ENCODE results near the gene PYCR2.

- TF ChIP-seq, protein P1, sequence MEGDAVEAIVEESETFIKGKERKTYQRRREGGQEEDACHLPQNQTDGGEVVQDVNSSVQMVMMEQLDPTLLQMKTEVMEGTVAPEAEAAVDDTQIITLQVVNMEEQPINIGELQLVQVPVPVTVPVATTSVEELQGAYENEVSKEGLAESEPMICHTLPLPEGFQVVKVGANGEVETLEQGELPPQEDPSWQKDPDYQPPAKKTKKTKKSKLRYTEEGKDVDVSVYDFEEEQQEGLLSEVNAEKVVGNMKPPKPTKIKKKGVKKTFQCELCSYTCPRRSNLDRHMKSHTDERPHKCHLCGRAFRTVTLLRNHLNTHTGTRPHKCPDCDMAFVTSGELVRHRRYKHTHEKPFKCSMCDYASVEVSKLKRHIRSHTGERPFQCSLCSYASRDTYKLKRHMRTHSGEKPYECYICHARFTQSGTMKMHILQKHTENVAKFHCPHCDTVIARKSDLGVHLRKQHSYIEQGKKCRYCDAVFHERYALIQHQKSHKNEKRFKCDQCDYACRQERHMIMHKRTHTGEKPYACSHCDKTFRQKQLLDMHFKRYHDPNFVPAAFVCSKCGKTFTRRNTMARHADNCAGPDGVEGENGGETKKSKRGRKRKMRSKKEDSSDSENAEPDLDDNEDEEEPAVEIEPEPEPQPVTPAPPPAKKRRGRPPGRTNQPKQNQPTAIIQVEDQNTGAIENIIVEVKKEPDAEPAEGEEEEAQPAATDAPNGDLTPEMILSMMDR (IDR thresholded peaks at IDR 0.05) = no peak
- TF ChIP-seq ZNF302 (CRISPR knock-in tag; IDR thresholded peaks at IDR 0.05) = no peak
- TF ChIP-seq, protein P2, sequence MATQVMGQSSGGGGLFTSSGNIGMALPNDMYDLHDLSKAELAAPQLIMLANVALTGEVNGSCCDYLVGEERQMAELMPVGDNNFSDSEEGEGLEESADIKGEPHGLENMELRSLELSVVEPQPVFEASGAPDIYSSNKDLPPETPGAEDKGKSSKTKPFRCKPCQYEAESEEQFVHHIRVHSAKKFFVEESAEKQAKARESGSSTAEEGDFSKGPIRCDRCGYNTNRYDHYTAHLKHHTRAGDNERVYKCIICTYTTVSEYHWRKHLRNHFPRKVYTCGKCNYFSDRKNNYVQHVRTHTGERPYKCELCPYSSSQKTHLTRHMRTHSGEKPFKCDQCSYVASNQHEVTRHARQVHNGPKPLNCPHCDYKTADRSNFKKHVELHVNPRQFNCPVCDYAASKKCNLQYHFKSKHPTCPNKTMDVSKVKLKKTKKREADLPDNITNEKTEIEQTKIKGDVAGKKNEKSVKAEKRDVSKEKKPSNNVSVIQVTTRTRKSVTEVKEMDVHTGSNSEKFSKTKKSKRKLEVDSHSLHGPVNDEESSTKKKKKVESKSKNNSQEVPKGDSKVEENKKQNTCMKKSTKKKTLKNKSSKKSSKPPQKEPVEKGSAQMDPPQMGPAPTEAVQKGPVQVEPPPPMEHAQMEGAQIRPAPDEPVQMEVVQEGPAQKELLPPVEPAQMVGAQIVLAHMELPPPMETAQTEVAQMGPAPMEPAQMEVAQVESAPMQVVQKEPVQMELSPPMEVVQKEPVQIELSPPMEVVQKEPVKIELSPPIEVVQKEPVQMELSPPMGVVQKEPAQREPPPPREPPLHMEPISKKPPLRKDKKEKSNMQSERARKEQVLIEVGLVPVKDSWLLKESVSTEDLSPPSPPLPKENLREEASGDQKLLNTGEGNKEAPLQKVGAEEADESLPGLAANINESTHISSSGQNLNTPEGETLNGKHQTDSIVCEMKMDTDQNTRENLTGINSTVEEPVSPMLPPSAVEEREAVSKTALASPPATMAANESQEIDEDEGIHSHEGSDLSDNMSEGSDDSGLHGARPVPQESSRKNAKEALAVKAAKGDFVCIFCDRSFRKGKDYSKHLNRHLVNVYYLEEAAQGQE (IDR thresholded peaks at IDR 0.05) = no peak
- no peak for TF ChIP-seq ZSCAN20 (CRISPR knock-in tag; IDR thresholded peaks at IDR 0.05)
- TF ChIP-seq, protein P3, sequence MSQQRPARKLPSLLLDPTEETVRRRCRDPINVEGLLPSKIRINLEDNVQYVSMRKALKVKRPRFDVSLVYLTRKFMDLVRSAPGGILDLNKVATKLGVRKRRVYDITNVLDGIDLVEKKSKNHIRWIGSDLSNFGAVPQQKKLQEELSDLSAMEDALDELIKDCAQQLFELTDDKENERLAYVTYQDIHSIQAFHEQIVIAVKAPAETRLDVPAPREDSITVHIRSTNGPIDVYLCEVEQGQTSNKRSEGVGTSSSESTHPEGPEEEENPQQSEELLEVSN (IDR thresholded peaks at IDR 0.05; ENCODE audit: borderline replicate concordance, low read depth) = no peak
- TF ChIP-seq CBX8 (IDR thresholded peaks at IDR 0.05) = no peak
- no peak for TF ChIP-seq SREBF2 (IDR thresholded peaks at IDR 0.05)
- no peak for TF ChIP-seq POLR2A (IDR thresholded peaks at IDR 0.05; ENCODE audit: low read length)
- no peak for TF ChIP-seq JUN (IDR thresholded peaks at IDR 0.05)
- TF ChIP-seq RAD21 (conservative IDR thresholded peaks at IDR 0.05 in 1 of 2, IDR thresholded peaks at IDR 0.05 in 1 of 2) = no peak
- TF ChIP-seq ELK1 (IDR thresholded peaks at IDR 0.05; ENCODE audit: low read depth, low read length) = no peak
- no peak for TF ChIP-seq MAX (IDR thresholded peaks at IDR 0.05)
Observed at GRCh38 chr1:225930566-225930965, 6.5 kb upstream of the PYCR2 start.

Measured in A549 (cell line).